Measurements from ENCODE around the gene G6PC3.
"Not testable (repeated sequence)": the region's sequence is repeated elsewhere in the genome, so short reads cannot be mapped to it uniquely, and the experiment has no call there.

G6PC3 gene, protein sequence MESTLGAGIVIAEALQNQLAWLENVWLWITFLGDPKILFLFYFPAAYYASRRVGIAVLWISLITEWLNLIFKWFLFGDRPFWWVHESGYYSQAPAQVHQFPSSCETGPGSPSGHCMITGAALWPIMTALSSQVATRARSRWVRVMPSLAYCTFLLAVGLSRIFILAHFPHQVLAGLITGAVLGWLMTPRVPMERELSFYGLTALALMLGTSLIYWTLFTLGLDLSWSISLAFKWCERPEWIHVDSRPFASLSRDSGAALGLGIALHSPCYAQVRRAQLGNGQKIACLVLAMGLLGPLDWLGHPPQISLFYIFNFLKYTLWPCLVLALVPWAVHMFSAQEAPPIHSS

DNA sequence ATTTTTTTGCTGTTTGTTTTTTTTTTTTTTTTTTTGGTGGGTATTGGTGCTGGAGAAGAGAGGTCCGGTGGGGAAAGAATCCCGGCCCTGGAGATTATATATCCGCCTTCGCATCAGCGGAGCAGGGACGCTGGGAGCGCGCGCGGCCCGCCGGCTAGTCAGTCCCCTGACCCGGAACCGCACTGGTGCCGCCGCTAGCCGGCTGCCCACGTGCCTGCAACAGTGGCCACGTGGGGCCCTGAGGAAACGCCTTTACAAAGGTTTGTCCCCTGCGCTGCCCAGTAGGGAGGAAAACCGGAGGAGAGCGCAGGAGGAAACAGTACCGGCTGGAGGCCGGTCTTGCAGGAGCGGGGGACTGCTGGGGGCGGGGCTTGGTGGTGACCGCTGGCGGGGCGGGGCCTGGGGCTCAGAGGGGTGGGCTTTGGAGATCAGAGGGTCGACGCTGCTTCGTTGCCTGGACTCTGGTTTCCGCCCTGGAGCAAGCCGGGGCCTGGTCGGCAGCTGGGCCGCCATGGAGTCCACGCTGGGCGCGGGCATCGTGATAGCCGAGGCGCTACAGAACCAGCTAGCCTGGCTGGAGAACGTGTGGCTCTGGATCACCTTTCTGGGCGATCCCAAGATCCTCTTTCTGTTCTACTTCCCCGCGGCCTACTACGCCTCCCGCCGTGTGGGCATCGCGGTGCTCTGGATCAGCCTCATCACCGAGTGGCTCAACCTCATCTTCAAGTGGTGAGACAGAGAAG is at the start of gene G6PC3:
Gene G6PC3, plus strand, starts transcription at position 281 of the 743 bp plus-strand sequence. Its CDS starts 231 bp downstream, at position 512.
- intact Hi-C loops (cut with DNase I; ENCODE audit: low total_unique reads): loop anchor here (5.0 kb wide), 2 partner anchors 37 to 52 kb away; partner anchors contain the start of gene HDAC5
- TF ChIP-seq, protein P1, sequence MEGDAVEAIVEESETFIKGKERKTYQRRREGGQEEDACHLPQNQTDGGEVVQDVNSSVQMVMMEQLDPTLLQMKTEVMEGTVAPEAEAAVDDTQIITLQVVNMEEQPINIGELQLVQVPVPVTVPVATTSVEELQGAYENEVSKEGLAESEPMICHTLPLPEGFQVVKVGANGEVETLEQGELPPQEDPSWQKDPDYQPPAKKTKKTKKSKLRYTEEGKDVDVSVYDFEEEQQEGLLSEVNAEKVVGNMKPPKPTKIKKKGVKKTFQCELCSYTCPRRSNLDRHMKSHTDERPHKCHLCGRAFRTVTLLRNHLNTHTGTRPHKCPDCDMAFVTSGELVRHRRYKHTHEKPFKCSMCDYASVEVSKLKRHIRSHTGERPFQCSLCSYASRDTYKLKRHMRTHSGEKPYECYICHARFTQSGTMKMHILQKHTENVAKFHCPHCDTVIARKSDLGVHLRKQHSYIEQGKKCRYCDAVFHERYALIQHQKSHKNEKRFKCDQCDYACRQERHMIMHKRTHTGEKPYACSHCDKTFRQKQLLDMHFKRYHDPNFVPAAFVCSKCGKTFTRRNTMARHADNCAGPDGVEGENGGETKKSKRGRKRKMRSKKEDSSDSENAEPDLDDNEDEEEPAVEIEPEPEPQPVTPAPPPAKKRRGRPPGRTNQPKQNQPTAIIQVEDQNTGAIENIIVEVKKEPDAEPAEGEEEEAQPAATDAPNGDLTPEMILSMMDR (IDR thresholded peaks at IDR 0.05): peak; percentile 12 to 36
- peak; percentile 96 to 98 for DNase-seq
- Histone ChIP-seq H3K27ac (peak within 1 kb of the TSS; percentile 79 to 88), H3K4me3 (peak within 1 kb of the TSS; percentile 58 to 68), H3K27me3 (no peaks in the 10 kb centered on the region), H3K36me3 (peaks cover 12 to 15% (median 14%) of the 10 kb centered on the region in 3 donors), H3K4me1 (peaks cover 4 to 43% (median 27%) of the 10 kb centered on the region in 4 donors), H3K9me3 (no peaks in the 10 kb centered on the region)

DNA sequence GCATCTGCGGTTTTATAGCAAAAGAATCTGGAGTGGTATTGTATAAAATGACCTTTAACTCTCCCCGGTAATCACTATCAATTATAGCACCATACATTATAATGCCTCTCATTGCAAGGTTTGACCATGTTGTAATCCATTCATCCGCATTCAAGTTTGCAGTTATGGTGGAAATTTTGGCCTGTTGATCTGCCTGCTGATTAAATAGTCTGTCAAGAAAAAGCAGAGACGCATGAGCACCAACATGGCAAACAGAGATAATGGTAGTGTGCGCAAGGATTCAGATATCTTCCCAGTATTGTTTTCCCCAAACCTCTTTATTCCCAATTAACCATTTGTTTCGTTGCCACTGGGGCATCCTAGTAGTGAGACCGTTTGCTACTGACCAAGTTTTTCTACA is 49.3 kb upstream of the G6PC3 start:
- H3K4me1 ChIP-seq; H3K27me3 ChIP-seq; H3K27ac ChIP-seq; intact Hi-C loops (cut with DNase I; ENCODE audit: low total_unique reads); H3K4me3 ChIP-seq; H3K9me3 ChIP-seq; DNase-seq: not testable (repeated sequence)
- H3K36me3 ChIP-seq: peaks cover 0 to 20% (median 0%) of the 10 kb centered on the region in 3 donors

DNA sequence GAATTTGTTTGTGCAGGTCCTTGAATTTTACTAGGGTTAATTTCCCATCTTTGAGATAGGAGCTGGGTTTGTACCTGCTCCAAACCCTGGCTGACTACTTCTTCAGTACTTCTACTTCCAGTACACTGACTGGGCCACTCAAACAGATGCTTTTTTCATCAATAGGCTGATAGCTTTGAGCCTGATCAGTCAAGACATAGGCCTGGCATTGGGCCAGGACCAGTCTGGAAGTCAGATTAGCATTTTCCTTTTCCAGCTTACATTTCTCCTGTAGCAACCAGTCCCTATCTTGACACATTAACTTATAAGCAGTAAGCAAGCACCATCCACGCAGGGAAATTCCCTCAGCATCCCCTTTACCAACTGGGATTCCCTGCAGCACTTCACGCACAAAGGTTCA is 48.3 kb upstream of the G6PC3 start:
- Histone ChIP-seq H3K27ac (no peak overlapping the region), H3K27me3 (no peaks in the 10 kb centered on the region), H3K36me3 (peaks cover 0 to 20% (median 0%) of the 10 kb centered on the region in 3 donors), H3K4me3 (no peak overlapping the region), H3K9me3 (no peaks in the 10 kb centered on the region), H3K4me1 (no peaks in the 10 kb centered on the region)
- TF ChIP-seq, protein P1 (IDR thresholded peaks at IDR 0.05): no peak
- no peak for DNase-seq
- intact Hi-C loops (cut with DNase I; ENCODE audit: low total_unique reads): no loop called here

DNA sequence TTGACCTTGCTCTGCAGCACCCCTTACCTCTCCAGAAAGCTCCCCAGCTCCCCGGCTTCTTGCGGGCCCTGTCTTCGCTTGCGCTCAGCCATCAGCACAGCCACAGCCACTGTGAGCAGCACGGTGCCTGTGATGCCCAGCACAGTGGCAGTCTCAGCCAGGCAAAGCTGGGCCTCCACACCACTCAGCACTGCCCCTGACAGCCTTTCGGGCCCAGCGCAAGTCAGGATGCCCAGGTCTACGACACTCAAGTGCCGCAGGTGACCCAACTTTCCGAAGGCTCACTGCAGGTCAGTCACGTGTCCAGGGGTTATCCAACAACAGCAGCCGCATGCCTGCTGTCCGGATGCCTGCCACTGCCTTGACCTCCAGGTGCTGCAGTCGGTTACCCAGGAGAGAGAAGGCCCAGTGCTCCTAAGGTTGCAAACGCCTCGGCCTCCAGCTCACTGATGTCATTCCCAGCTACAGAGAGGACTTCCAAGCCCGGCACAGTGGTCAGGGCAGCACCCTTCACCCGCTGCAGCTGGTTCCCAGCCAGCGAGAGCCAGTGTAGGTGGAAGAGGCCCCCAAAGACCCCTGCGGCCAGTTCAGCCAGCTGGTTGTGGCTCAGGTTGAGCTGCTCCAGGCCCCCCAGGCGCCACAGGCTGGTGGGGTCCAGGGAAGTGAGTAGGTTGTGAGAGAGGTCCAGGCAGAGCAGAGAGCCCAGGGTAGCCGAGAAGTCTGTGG is 46.8 kb upstream of the G6PC3 start:
- Histone ChIP-seq H3K4me1 (no peaks in the 10 kb centered on the region), H3K27me3 (no peaks in the 10 kb centered on the region), H3K4me3 (no peak overlapping the region), H3K9me3 (no peaks in the 10 kb centered on the region), H3K27ac (no peak overlapping the region), H3K36me3 (peaks cover 0 to 21% (median under 1%) of the 10 kb centered on the region in 3 donors)
- no peak for DNase-seq
- intact Hi-C loops (cut with DNase I; ENCODE audit: low total_unique reads): no loop called here
- TF ChIP-seq, protein P1 (IDR thresholded peaks at IDR 0.05): no peak

DNA sequence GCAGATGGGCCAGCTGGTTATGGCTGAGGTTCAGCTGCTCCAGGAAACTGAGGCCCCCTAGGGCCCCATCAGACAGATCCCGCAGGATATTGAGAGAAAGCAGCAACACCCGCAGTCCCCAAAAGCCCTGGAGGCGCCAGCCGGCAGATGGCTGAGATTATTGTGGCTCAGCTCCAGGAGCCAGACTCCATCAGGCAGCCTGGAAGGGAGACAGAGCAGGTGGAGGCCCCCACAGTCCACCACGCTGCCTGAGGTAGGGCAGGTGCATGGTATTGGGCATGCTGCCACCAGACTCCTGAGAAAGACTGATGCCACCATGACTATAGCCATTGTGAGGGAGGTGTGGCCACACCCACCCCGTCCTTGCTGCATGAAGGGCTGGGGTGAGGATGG is 46.3 kb upstream of the G6PC3 start:
- TF ChIP-seq, protein P1 (IDR thresholded peaks at IDR 0.05): no peak
- DNase-seq: no peak
- peaks cover 0 to 27% (median 6%) of the 10 kb centered on the region in 3 donors for H3K36me3 ChIP-seq
- no peaks in the 10 kb centered on the region for H3K4me1 ChIP-seq
- intact Hi-C loops (cut with DNase I; ENCODE audit: low total_unique reads): no loop called here
- H3K27me3 ChIP-seq: no peaks in the 10 kb centered on the region
- H3K27ac ChIP-seq: no peak overlapping the region
- H3K4me3 ChIP-seq: no peak overlapping the region
- no peaks in the 10 kb centered on the region for H3K9me3 ChIP-seq

All from tibial artery (tissue), 4 donors.